ENCODE results near the gene MICAL3.

The MICAL3 gene

DNA sequence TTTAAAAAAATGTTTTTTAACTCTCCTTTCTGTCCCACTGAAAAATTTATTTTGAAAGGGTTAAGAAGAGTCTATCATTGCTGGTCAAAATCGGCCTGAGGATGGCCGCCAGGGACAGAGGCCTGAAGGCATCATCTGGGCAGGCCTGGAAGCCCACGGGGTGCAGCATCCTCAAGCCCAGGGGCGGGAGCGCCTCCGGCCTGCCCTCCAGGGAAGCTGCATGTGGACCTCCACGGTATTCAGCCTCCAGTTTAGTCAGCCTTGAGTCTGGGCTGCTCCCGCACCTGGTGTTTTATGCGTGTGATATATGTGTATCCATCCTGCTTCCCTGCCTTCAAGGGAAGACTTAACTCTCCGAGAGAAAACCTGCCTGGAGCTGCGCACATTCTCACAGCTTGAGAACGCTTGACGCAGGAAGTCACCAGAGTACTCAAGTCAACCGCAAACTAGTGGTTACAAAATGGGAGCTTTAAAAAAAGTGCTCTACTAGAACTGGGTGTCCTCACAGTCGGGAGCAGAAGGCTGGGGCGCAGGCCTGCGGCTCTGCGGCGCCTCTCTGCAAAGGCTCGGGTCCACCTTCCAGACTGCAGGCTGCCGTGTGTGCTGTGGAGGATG lies 236.5 kb downstream of the MICAL3 start:
- DNase-seq = no peak

- no peak for DNase-seq
Observed at GRCh38 chr22:17787241-17787640, 237.1 kb downstream of the MICAL3 start.

GRCh38 chr22:17786435-17787161 lies 237.8 kb downstream of the MICAL3 start:
- DNase-seq = no peak

DNA sequence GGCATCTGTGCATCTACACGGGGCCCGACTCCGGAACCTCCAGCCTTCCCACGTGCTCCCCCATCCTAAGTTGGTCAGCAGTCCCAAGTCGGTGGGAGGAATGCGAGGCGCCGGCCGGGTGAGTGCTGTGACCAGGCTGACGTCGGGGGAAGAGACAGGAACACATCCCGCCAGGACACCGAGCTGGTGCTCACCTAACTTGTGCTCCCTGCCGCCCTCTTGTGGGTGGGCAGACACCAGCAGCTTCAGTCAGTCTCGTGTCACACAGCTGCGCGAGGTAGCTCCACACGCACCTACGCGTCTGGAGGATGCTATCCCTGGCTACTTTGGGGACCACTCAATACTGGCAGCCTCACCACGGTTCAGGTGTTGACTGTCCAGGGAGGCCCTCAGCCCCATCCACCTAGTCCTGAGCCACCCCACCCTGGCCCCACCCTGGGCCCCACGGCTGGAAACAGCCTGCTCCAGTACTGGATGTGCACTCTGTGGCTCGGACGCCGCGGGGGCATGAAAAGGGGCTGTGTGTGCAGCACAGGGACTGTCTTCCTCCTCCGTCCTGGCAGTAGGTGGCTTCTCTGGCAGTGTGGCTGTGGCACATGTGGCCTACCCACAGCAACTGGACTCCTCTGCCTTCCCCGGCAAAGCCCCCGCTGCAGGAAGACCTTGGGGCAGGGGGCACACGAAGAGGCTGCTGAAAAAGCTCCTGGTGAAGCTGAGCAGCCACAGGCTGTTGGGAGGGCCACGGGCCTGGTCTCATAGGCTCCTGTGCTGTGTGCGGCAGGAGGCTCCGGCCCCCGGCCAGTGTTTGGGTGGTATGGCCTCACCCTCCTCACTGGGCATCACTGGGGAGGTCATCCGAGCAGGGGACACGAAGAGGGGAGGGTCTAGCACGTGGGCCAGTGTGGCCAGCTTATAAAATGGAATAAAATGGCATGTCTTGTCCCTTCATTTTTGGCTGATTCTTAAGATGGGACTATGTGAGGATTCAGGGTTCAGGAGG lies 238.9 kb downstream of the MICAL3 start:
- DNase-seq = no peak

DNA sequence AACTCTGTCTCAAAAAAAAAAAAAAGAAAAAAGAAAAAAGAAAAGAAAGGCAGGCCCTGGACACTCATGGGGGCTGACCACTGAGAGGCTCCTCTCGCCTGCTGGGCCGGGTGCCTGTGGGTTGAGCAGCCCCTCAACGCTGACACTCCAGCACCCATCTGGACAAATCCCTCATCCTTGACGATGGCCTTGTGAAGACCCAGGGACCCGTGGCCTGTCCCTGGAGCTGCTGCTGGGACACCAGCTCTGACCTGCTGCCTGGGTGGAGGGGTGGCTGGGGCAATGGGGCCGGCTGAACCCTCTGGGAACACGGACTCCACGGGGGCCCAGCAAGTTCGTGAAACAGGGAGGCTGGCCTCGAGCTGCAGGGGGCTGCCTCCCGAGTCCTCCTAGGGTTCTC lies 239.6 kb downstream of the MICAL3 start:
- DNase-seq = no peak

DNA sequence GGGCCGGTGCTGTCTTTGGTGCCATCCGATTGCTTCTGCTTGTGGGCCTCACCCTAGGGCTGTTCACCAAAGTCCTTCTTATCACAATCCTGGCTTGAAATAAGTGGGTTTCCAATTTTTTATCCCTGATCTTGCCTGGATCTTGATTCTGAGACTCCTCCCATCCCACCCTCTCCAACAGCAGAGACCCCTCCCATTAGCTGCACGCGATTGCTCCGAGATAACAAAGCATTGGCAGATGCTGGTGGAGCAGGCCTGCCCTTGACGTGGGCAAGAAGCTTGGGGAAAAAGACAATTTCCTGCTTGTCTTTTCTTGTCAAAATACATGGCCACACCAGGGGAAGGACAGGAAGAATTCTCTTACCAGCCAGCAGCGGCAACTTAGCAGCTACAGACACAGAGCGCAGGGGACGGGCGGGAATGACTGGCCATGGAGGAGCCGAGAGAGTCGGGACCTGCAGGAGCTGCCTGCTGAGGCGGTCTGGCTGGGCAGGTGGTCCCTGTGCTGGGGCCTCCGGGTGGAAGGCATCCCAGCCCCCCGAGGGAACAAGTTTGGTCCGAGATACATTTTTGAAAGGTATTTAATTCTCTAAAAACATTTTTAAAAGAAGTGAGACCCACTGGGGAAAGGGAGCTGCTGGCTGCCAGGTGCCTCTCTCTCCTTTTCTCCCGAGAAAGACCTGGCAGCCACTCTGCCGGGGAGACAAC lies 240.4 kb downstream of the MICAL3 start:
- no peak for DNase-seq

DNA sequence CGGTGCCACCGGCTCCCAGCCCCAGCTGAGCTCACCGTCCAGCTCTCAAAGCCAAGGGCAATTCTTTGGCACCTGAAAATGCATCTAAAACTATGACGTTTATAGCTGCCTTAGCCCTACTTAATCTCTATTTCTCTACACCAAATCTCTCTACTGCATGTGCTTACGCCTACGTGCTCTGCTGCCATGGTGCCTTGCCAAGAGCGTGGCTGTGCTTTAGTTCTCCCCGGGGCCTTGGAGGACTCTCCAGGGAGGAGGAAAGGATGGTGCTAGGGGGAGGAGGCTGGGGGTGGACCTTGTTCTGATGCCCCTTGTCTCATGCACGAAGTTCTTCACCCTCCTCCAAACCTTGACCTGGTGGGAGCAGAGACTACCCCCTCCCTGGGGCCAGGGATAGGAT lies 241.0 kb downstream of the MICAL3 start:
- DNase-seq = no peak

- DNase-seq = no peak
Observed at GRCh38 chr22:17782621-17783020, 241.7 kb downstream of the MICAL3 start.

GRCh38 chr22:17782158-17782557 lies 242.2 kb downstream of the MICAL3 start:
- no peak for DNase-seq

DNA sequence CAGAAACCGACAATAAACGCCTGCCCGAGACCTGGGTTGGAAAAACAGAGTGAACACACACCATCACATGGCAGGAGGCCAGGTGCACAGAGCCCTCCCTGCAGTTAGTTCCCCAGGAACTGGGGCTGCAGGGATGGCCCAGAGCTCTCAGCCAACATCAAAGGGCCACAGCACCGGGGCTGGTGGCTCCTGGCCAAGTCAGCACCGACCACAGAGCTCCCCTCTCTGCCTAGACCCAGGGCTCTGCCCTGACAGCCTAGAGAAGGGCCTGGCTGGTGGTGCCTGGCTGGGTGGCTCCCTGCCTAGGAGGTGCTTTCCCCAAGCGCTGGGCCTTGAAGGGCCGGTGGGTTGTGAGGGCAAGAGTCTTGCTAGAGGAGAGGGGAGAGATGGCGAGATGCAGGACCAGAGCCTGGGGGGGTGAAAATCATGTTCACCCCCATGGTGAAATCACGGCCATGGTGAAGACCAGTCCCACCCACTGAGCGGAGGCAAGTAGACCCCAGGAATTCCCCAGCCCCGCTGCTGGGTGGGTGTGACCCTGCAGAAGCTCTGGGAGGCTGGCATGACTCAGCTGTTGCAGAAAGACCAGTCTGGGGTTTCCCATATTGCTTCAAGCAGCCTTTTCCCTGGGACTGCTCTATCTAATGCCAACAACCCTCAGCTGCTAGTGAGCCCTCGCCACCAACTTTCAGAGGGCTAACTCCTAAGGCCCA lies 242.9 kb downstream of the MICAL3 start:
- no peak for DNase-seq

GRCh38 chr22:17780741-17781318 lies 243.5 kb downstream of the MICAL3 start:
- no peak for DNase-seq

- DNase-seq = no peak
Observed at GRCh38 chr22:17780116-17780740, 244.1 kb downstream of the MICAL3 start.

DNA sequence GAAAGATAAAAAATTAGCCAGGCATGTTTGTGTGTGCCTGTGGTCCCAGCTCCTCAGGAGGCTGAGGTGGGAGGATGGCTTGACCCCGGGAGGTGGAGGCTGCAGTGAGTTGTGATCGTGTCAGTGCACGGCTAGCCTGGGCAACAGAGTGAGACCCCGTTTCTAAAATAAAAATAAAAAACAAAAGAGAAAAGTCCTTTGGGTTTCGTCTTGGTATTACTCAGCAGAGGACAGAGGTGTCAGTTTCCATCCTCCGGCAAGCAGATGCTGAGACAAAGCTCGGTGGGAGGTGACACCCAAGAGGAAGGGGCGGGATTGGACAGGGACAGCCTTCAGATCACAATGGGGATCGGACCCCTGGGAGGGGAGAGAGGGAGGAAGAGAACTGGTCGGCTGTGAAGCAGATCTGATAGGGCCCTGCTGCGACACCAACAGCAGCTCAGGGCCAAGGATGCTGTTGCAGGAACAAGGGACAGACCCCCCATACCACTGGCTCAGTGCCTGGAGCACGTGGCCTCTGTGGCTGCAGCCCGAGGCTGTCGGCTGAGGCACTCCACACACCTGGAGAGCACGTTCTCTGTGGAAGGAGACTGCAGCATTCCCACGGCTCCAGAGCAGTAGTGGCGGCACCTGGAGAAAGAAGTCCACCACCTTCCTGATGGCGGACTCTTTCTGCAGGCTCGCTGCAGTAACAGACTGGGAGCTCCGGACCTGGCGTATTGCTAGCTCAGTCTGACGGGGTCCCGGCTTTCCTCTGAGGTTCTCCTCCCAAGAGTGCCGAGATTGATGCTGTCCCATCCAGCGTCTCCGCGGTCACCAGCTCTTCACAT lies 244.9 kb downstream of the MICAL3 start:
- no peak for DNase-seq

- DNase-seq = no peak
Observed at GRCh38 chr22:17778412-17778976, 245.9 kb downstream of the MICAL3 start.

GRCh38 chr22:17777717-17778044 lies 246.7 kb downstream of the MICAL3 start:
- DNase-seq = no peak

DNA sequence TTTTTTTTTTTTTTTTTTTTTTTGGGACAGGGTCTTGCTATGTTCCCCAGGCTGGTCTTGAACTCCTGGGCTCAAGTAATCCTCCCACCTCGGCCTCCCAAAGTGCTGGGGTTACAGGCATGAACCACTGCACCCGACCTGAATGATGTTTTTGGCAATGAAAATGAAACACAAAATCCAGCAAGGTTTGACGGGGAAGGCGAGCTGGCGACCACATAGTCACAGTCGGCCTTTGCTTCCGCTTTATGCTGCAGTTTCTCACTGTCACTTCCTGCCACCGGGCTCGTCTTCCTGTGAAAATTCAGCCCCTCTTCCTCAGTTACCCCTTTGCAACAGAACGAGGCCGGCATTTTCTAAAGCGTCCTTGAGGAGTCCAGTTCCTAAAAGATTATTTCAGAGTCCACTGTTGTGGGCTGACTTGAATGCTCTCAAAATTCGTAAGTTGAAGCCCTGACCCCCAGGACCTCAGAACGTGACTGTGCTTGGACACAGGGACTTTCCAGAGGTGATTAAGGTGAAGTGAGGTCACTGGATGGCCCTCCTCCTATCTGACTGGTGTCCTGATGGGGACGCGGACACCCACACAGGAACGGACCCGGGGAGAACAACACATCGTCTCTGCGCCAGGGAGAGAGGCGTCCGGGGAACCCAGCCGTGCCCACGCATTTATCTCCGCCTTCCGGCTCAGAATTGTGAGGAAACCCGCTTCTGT lies 247.2 kb downstream of the MICAL3 start:
- DNase-seq = no peak

DNA sequence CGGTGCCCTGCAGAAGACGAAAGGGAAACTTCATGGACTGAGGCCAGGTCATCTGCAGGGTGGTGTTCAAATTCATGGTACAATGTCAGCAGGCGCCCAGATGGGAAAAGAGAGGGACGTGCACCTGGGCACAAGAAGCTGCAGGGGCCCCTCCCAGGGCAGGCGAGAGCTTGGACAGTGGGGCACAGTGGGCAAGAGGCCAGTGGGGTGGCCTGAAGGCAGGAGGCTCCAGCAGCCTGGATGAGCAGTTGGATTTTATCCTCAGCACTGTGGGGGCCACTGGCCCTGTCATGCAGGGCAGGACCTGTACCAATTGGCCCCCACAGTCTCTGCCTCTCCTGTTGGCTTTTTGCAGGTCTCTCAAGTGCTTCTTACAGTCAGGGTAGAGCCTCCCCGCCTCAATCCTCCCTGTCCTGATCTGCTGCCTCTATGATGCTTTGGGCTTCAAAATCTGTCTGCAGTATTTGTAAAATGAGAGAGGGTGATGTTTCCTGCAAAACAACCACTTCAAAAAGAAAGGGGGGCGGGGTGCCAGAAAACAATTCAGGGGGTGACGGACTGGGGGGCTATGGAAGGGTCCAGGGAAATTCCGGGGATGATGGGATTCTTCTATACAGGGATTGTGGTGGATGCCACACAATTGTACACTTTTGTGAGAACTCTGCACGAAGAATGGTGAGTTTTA lies 248.4 kb downstream of the MICAL3 start:
- no peak for DNase-seq

GRCh38 chr22:17774926-17775685 lies 249.3 kb downstream of the MICAL3 start:
- DNase-seq = no peak

All from NCI-H748 treated with DMSO at 0.1 percent for 48 hours (cell line).